K562 (cell line): Measurements from ENCODE around the gene BRMS1. TPM values are rescaled to one million over a fixed set of nuclear protein-coding genes. Genes with fewer than 3 reads are reported as not detected.
A peak's percentile ranks its signal among the peaks of the same experiment; 100 is the strongest.

Experiments
- ATAC-seq: fragments of 200-7000 bp; cut with Tn5 transposase; 3 replicates; pipeline ENCODE4 v1.9.1; 2020; ENCODE audit warnings: moderate library complexity
- BruUV-seq: library from RNA; stranded (reverse); fragments of 400-500 nt; replicated peaks from 2 replicates; lab custom pipeline; 2021; lab: Mats Ljungman, UMichigan
- CTCF ChIA-PET: fragments of 300-600 bp; formaldehyde crosslinking; extraction: SDS; loops from one replicate; lab custom pipeline; 2021; ENCODE audit warnings: low intra/inter-chr PET ratio; lab: Yijun Ruan, JAX
- POLR2A ChIA-PET: fragments of 300-600, 350-650 bp; sonication (Branson Sonifier 250); formaldehyde crosslinking; extraction: SDS; loops from one replicate; lab custom pipeline; 2021; ENCODE audit warnings: antibody characterized with exemption, inconsistent platforms; lab: Yijun Ruan, JAX
- DNase-seq, 4 experiments: peaks; one replicate each; pipeline versions ENCODE4 v3.0.0 to v3.0.0-alpha.2; 2011 to 2018; ENCODE audit warnings: low spot score in 3 of 4, mixed read lengths in 3 of 4; ENCODE audit errors: extremely low read depth in 1 of 4
- FAIRE-seq: peaks from 2 replicates; lab custom pipeline; 2011; peaks lifted over from hg19 to GRCh38; lab: Jason Lieb, UNC
- H2AFZ ChIP-seq: 2 replicates; pipeline ENCODE4 v1.6.0; 2011; ENCODE audit warnings: low read depth, low read length, control low read depth, inconsistent platforms
- H3K27ac ChIP-seq: fragments of 200-600 bp; 3 replicates; pipeline ENCODE4 v1.8.0; 2011; ENCODE audit warnings: low read depth, mild to moderate bottlenecking, control low read depth, inconsistent platforms, low read length, moderate library complexity, mixed read lengths; ENCODE audit errors: extremely low read depth
- H3K27me3 ChIP-seq, 2 experiments: fragments of 300-600 bp in 1 of 2; 2 replicates in 1 of 2; 3 replicates in 1 of 2; pipeline versions ENCODE4 v1.6.0 to v1.8.0; 2011; ENCODE audit warnings: inconsistent platforms in 2 of 2, low read length in 2 of 2, mild to moderate bottlenecking in 1 of 2, mixed read lengths in 1 of 2, moderate library complexity in 1 of 2; ENCODE audit not compliant: control insufficient read depth in 2 of 2, insufficient read depth in 2 of 2
- H3K36me3 ChIP-seq: fragments of 300-600 bp; 3 replicates; pipeline ENCODE4 v1.8.0; 2011; ENCODE audit warnings: mild to moderate bottlenecking, low read length, inconsistent platforms; ENCODE audit not compliant: control insufficient read depth, insufficient read depth
- H3K4me1 ChIP-seq, 2 experiments: fragments of 200-600 bp in 1 of 2; replicated peaks in 1 of 2; 2 replicates in 1 of 2; 3 replicates in 1 of 2; pipeline versions ENCODE4 v1.5.1 to v1.8.0; 2011; ENCODE audit warnings: inconsistent platforms in 2 of 2, low read length in 2 of 2, mild to moderate bottlenecking in 1 of 2, mixed read lengths in 1 of 2, moderate library complexity in 1 of 2; ENCODE audit not compliant: control insufficient read depth in 2 of 2, insufficient read depth in 2 of 2
- H3K4me2 ChIP-seq: 2 replicates; pipeline ENCODE4 v1.6.1; 2011; ENCODE audit warnings: low read length, control low read depth, inconsistent platforms, mixed read lengths; ENCODE audit not compliant: insufficient read depth
- H3K4me3 ChIP-seq: fragments of 200-600 bp; sonication (generic), shearing (Covaris generic); 2 replicates; pipeline ENCODE4 v1.5.1; 2016; ENCODE audit warnings: control low read depth, inconsistent platforms
- H3K79me2 ChIP-seq: fragments of 200-600 bp; 3 replicates; pipeline ENCODE4 v1.8.0; 2011; ENCODE audit warnings: low read length, inconsistent platforms; ENCODE audit not compliant: control insufficient read depth, insufficient read depth
- H3K9ac ChIP-seq, 2 experiments: 2 replicates each; pipeline versions ENCODE4 v1.6.0 to v1.6.1; 2011; ENCODE audit warnings: low read depth in 2 of 2, low read length in 2 of 2, control low read depth in 1 of 2, inconsistent platforms in 1 of 2, mild to moderate bottlenecking in 1 of 2, mixed read lengths in 1 of 2; ENCODE audit not compliant: insufficient read depth in 1 of 2
- H3K9me1 ChIP-seq: one replicate; pipeline ENCODE4 v1.6.0; 2011; ENCODE audit warnings: inconsistent platforms, mild to moderate bottlenecking, low read length, moderate library complexity; ENCODE audit not compliant: control insufficient read depth, insufficient read depth
- H3K9me3 ChIP-seq: replicated peaks from 2 replicates; pipeline ENCODE4 v1.5.1; 2011; ENCODE audit warnings: low read depth, low read length, inconsistent platforms; ENCODE audit not compliant: control insufficient read depth, insufficient read depth
- H4K20me1 ChIP-seq: replicated peaks from 2 replicates; pipeline ENCODE4 v1.6.1; 2011; ENCODE audit warnings: low read length, inconsistent platforms, mixed read lengths; ENCODE audit not compliant: control insufficient read depth, insufficient read depth
- CHD1 ChIP-seq: fragments of 200-600 bp; sonication (generic); IDR thresholded peaks from one replicate; pipeline ENCODE4 v1.6.1; 2012; ENCODE audit warnings: mild to moderate bottlenecking, moderate library complexity, low read length, inconsistent platforms
- GATAD2A ChIP-seq: fragments of 450-650 bp; IDR thresholded peaks from 2 replicates; pipeline ENCODE4 v1.6.1; 2017
- HDAC1 ChIP-seq, 2 experiments: fragments of 450-650 bp; IDR thresholded peaks; 2 replicates each; pipeline ENCODE4 v1.6.1; 2016 to 2017; ENCODE audit warnings: inconsistent platforms in 1 of 2, mild to moderate bottlenecking in 1 of 2, moderate library complexity in 1 of 2
- MEF2A ChIP-seq: IDR thresholded peaks from 2 replicates; pipeline ENCODE4 v1.6.1; 2011; ENCODE audit warnings: low read depth, mild to moderate bottlenecking, low read length, moderate library complexity; ENCODE audit not compliant: control insufficient read depth
- NR2F6 ChIP-seq: fragments of 450-650 bp; formaldehyde crosslinking; IDR thresholded peaks from 2 replicates; pipeline ENCODE4 v1.4.0; 2020; ENCODE audit warnings: mild to moderate bottlenecking
- TAF1 ChIP-seq: IDR thresholded peaks from 2 replicates; pipeline ENCODE4 v1.6.1; 2011; ENCODE audit warnings: mild to moderate bottlenecking, low read length, moderate library complexity; ENCODE audit not compliant: insufficient read depth, control insufficient read depth, severe bottlenecking; ENCODE audit errors: extremely low read depth
- TCF15 ChIP-seq: fragments of 250-450 bp; sonication (Bioruptor Pico); IDR thresholded peaks from 2 replicates; pipeline ENCODE4 v1.8.0; 2022; ENCODE audit warnings: moderate library complexity, mild to moderate bottlenecking, inconsistent platforms
- ZKSCAN8 ChIP-seq: fragments of 200-800 bp; sonication (Bioruptor generic); IDR thresholded peaks from 2 replicates; pipeline ENCODE4 v1.6.1; 2016; ENCODE audit warnings: missing genetic modification characterization, missing compliant biosample characterization
- WGBS: fragments of 100-300 bp; shearing (Covaris generic); methylation state at CpG from one replicate; pipeline ENCODE4 v1.1.6; 2016; ENCODE audit warnings: low coverage, mixed read lengths; ENCODE audit not compliant: insufficient coverage; ENCODE audit errors: missing lambda C conversion rate; 5-methylcytosine and 5-hydroxymethylcytosine counted together
- in situ Hi-C: fragments of 300-500 bp; cut with MboI; formaldehyde crosslinking; loops from 4 replicates; pipeline ENCODE4 v1.15.0; 2018; ENCODE audit warnings: inconsistent platforms, mixed read lengths
- intact Hi-C: fragments of 100-400 bp; cut with micrococcal nuclease; formaldehyde crosslinking; loops from 2 replicates; pipeline ENCODE4 v1.14.2; 2022
- polyA plus RNA-seq, 8 experiments: library from polyadenylated mRNA; depleted of rRNA in 4 of 8; stranded (reverse) in 5 of 8; unstranded in 3 of 8; fragments of >200 nt; fragmentation: Nextera tagmentation in 2 of 8; fragmentation: Illumina TruSeq in 1 of 8; extraction: Ambion mirVana in 2 of 8; extraction: Trizol in 1 of 8; gene quantifications; 2 replicates each; pipeline versions ENCODE4 v1.2.1 to v1.2.3, GENCODE V29; 2011 to 2014; ENCODE audit warnings: inconsistent platforms in 1 of 8, missing spikeins in 1 of 8
- total RNA-seq, 7 experiments: library from RNA; depleted of rRNA in 6 of 7; stranded (reverse); fragments of >200 nt in 6 of 7; fragmentation: Illumina TruSeq in 2 of 7; extraction: Trizol in 2 of 7; gene quantifications; 2 replicates each; pipeline versions ENCODE4 v1.2.1 to v1.2.3, GENCODE V29; 2011 to 2021; ENCODE audit warnings: low replicate concordance in 1 of 7
- TF ChIP-seq, protein P1 (sequence below): sonication (generic); formaldehyde crosslinking; IDR thresholded peaks from 2 replicates; pipeline ENCODE4 v1.8.1; 2023; ENCODE audit warnings: missing genetic modification reagents, mild to moderate bottlenecking, borderline replicate concordance

The BRMS1 gene
- total and polyA plus RNA-seq, 9 of the 15 experiments (the other 6 are each of a cell fraction or from before 2014, with no cell fraction given): 2.2 to 78.8 (median 33.4) TPM

- Histone ChIP-seq H3K4me2 (0 out of 2 replicates have a peak overlapping the region, but pooled peaks have one; percentile 5), H3K9ac (no peak overlapping the region), H3K27me3 (no peaks in the 10 kb centered on the region), H2AFZ (no peak overlapping the region), H3K36me3 (peaks cover 49% of the 10 kb centered on the region; the same call in 2 of the 3 replicates), H3K27ac (no peak overlapping the region), H3K9me3 (no peaks in the 10 kb centered on the region), H3K4me3 (no peak overlapping the region), H3K79me2 (peaks cover 23% of the 10 kb centered on the region), H3K9me1 (no peaks in the 10 kb centered on the region), H3K4me1 (peaks cover 17 to 30% of the 10 kb centered on the region in 2 experiments), H4K20me1 (no peaks in the 10 kb centered on the region; the same call in 1 of the 2 replicates)
- DNase-seq (no peak), ATAC-seq (no peak), FAIRE-seq (no peak)
- POLR2A ChIA-PET: interaction anchor here (0.6 to 1.2 kb wide), 3 partner anchors 25 to 62 kb away, joined by 3 to 4 read pairs (median 3); partner anchors contain the start of gene YIF1A
- in situ Hi-C loops: no loop called here
- intact Hi-C loops: no loop called here
- CTCF ChIA-PET: no interaction called here
- TF ChIP-seq MEF2A (no peak), NR2F6 (CRISPR knock-in tag) (no peak), ZKSCAN8 (no peak), CHD1 (no peak)
- no TSS peak for BruUV-seq
- WGBS: 90% methylated on average over 8 of the region's 8 CpGs
Measured at GRCh38 chr11:66343176-66343575, 1.7 kb downstream of the BRMS1 start.

DNA sequence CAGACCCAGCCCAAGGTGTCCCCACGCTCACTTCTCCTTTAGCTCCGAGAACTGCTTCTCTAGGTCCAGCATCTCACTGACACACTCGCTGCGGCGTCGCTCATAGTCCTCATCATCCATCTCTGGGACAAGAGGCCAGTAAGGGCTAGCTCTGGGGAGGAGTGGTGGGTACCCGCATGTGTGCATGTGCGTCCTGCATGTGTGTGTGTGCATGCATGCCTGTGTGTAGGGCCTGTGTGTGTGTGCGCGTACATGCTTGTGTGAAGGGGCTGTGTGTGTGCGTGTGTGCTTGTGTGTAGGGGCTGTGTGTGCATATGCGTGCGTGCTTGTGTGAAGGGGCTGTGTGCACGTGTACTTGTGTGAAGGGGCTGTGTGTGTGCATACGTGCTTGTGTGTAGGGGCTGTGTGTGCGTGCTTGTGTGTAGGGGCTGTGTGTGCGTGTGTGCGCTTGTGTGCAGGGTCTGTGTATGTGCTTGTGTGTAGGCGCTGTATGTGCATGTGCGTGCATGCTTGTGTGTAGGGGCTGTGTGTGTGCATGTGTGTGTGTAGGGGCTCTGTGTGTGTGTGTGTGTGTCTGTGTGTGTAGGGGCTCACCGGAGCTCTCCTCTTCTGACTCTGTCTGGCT is 3.3 kb downstream of the BRMS1 start:
- Histone ChIP-seq H3K79me2 (peaks cover 18% of the 10 kb centered on the region), H3K9ac (no peak overlapping the region; a peak in 1 of 4 replicates), H3K36me3 (peaks cover 61% of the 10 kb centered on the region; the same call in 2 of the 3 replicates), H4K20me1 (peaks cover 3% of the 10 kb centered on the region; the same call in 1 of the 2 replicates), H3K9me3 (no peaks in the 10 kb centered on the region), H3K4me2 (no peak overlapping the region), H3K9me1 (no peaks in the 10 kb centered on the region), H3K4me3 (no peak overlapping the region), H2AFZ (no peak overlapping the region), H3K27me3 (no peaks in the 10 kb centered on the region), H3K27ac (no peak overlapping the region), H3K4me1 (peaks cover 16 to 30% of the 10 kb centered on the region in 2 experiments)
- ATAC-seq (no peak), DNase-seq (no peak), FAIRE-seq (no peak)
- no TSS peak for BruUV-seq
- ChIA-PET POLR2A (interaction anchor here (0.6 to 1.7 kb wide), 3 partner anchors 8 to 23 kb away, joined by 3 to 6 read pairs (median 4); no protein-coding TSS in a partner anchor), CTCF (no interaction called here)
- intact Hi-C loops (no loop called here), in situ Hi-C loops (no loop called here)
- WGBS: 94% methylated on average over 20 of the region's 21 CpGs
- no peak for TF ChIP-seq GATAD2A
- no peak for TF ChIP-seq HDAC1 (IDR thresholded peaks at IDR 0.05)
- TF ChIP-seq, protein P1, sequence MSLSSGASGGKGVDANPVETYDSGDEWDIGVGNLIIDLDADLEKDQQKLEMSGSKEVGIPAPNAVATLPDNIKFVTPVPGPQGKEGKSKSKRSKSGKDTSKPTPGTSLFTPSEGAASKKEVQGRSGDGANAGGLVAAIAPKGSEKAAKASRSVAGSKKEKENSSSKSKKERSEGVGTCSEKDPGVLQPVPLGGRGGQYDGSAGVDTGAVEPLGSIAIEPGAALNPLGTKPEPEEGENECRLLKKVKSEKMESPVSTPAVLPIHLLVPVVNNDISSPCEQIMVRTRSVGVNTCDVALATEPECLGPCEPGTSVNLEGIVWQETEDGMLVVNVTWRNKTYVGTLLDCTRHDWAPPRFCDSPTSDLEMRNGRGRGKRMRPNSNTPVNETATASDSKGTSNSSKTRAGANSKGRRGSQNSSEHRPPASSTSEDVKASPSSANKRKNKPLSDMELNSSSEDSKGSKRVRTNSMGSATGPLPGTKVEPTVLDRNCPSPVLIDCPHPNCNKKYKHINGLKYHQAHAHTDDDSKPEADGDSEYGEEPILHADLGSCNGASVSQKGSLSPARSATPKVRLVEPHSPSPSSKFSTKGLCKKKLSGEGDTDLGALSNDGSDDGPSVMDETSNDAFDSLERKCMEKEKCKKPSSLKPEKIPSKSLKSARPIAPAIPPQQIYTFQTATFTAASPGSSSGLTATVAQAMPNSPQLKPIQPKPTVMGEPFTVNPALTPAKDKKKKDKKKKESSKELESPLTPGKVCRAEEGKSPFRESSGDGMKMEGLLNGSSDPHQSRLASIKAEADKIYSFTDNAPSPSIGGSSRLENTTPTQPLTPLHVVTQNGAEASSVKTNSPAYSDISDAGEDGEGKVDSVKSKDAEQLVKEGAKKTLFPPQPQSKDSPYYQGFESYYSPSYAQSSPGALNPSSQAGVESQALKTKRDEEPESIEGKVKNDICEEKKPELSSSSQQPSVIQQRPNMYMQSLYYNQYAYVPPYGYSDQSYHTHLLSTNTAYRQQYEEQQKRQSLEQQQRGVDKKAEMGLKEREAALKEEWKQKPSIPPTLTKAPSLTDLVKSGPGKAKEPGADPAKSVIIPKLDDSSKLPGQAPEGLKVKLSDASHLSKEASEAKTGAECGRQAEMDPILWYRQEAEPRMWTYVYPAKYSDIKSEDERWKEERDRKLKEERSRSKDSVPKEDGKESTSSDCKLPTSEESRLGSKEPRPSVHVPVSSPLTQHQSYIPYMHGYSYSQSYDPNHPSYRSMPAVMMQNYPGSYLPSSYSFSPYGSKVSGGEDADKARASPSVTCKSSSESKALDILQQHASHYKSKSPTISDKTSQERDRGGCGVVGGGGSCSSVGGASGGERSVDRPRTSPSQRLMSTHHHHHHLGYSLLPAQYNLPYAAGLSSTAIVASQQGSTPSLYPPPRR: no peak
- no peak for TF ChIP-seq TAF1
- TF ChIP-seq TCF15 (CRISPR knock-in tag): no peak
